B cell (primary cell): Measurements from ENCODE around the gene BBC3.

ENCODE experiments used
- CTCF ChIP-seq: fragments of 200-600 bp; IDR thresholded peaks from one replicate; pipeline ENCODE4 v1.8.0; 2022; ENCODE audit warnings: antibody characterized with exemption, mild to moderate bottlenecking
- EZH2 ChIP-seq: IDR thresholded peaks from 2 replicates; pipeline ENCODE4 v1.6.1; 2012; ENCODE audit warnings: borderline replicate concordance, low read depth, mild to moderate bottlenecking, moderate library complexity, low read length; ENCODE audit not compliant: insufficient read depth, poor library complexity, severe bottlenecking

- TF ChIP-seq CTCF: no peak
- TF ChIP-seq EZH2: no peak
These were observed 43.3 kb upstream of the BBC3 start, which contains the start of gene INAFM1 for GRCh38 chr19:47274071-47274890.
